Uterus (tissue), 4 donors: ENCODE results near the gene GLYATL1B. TPM values are rescaled to one million over a fixed set of nuclear protein-coding genes. Genes with fewer than 3 reads are reported as not detected.
"Not testable (repeated sequence)": the region's sequence is repeated elsewhere in the genome, so short reads cannot be mapped to it uniquely, and the experiment has no call there.

Source experiments
- DNase-seq, 2 donors: peaks; one replicate each; pipeline ENCODE4 v3.0.0-alpha.2; 2019 to 2020
- H3K27ac ChIP-seq, 2 donors: fragments of 200-600 bp; sonication (generic); 1 replicate in 1 of 2; 2 replicates in 1 of 2; pipeline ENCODE4 v1.5.1; 2016 to 2018
- H3K27me3 ChIP-seq, 2 donors: fragments of 200-600 bp; sonication (generic); one replicate each; pipeline ENCODE4 v1.5.1; 2018 to 2019; ENCODE audit warnings: control low read depth in 1 of 2
- H3K36me3 ChIP-seq, 2 donors: fragments of 200-600 bp; sonication (generic); one replicate each; pipeline ENCODE4 v1.5.1; 2019; ENCODE audit warnings: control low read depth in 1 of 2
- H3K4me1 ChIP-seq, 2 donors: fragments of 200-600 bp; sonication (generic); one replicate each; pipeline ENCODE4 v1.5.1; 2018 to 2019; ENCODE audit warnings: control low read depth in 1 of 2
- H3K4me3 ChIP-seq, 2 donors: fragments of 200-600 bp; sonication (generic); 1 replicate in 1 of 2; 2 replicates in 1 of 2; pipeline ENCODE4 v1.5.1; 2018 to 2019; ENCODE audit warnings: mild to moderate bottlenecking in 1 of 2
- H3K9me3 ChIP-seq, 2 donors: fragments of 200-600 bp; sonication (generic); one replicate each; pipeline ENCODE4 v1.5.1; 2019; ENCODE audit warnings: control low read depth in 1 of 2
- CTCF ChIP-seq, 4 experiments: fragments of 200-600 bp in 2 of 4; fragments of 450-650 bp in 2 of 4; sonication (generic) in 2 of 4; IDR thresholded peaks; one replicate each; pipeline ENCODE4 v1.5.1; 2016 to 2019; ENCODE audit warnings: antibody characterized with exemption in 4 of 4, mild to moderate bottlenecking in 2 of 4, moderate library complexity in 1 of 4
- POLR2A ChIP-seq, 2 donors: fragments of 450-650 bp; IDR thresholded peaks; one replicate each; pipeline ENCODE4 v1.6.1; 2016; ENCODE audit warnings: antibody characterized with exemption in 2 of 2, mild to moderate bottlenecking in 1 of 2, moderate library complexity in 1 of 2
- intact Hi-C: fragments of 100-400 bp; cut with DNase I; formaldehyde crosslinking; loops from one replicate; pipeline ENCODE4 v1.15.1; 2023; ENCODE audit warnings: low total_unique reads
- total RNA-seq, 4 donors: library from RNA; depleted of rRNA in 3 of 4; stranded (reverse); fragments of >200 nt in 3 of 4; gene quantifications; one replicate each; pipeline versions ENCODE4 v1.1.0 to v1.2.4, GENCODE V29; 2014 to 2023
- donor health status: DM: yes; HTN: yes; CAD: no.

The GLYATL1B gene
- total RNA-seq, 4 donors from 2014 or later = not detected

DNA sequence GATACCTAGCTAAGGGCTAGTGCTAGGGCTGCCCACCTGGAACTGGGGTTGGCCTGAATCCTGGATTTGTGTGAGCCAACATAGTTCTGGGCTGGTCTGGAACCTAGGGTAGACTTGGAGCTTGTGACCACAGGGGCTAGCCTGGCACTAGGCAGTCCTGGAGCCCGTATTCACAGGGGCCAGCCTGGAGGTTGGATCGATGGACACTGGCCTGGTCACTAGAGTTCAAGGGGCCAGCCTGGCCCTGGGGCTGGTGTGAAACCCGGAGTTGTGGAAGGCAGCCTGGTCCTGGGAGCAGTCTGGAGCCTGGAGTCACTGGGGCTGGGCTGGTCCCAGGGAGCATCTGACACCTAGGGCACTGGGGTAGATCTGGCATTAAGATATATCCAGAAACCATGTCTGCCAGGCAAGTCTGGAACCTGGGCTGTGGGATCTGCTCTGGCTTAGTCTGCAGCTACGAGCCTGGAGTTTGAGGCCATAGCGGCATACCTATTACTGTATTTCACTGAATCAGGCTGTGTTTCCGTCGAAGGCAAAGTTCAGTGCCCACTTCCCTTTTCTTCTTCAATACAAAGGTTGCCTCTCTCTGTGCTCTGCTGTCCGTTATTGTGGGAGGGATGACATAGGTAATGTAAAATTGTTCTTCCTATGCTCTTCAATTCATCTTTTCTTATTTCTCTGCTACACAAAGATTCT, 9.1 kb upstream of the GLYATL1B start:
- Histone ChIP-seq H3K27ac (no peak overlapping the region), H3K4me3 (no peak overlapping the region), H3K9me3 (no peaks in the 10 kb centered on the region), H3K36me3 (no peaks in the 10 kb centered on the region), H3K27me3 (no peaks in the 10 kb centered on the region), H3K4me1 (no peaks in the 10 kb centered on the region)
- no peak for DNase-seq
- intact Hi-C loops = no loop called here
- TF ChIP-seq POLR2A (IDR thresholded peaks at IDR 0.05) = no peak
- no peak for TF ChIP-seq CTCF (IDR thresholded peaks at IDR 0.05)

DNA sequence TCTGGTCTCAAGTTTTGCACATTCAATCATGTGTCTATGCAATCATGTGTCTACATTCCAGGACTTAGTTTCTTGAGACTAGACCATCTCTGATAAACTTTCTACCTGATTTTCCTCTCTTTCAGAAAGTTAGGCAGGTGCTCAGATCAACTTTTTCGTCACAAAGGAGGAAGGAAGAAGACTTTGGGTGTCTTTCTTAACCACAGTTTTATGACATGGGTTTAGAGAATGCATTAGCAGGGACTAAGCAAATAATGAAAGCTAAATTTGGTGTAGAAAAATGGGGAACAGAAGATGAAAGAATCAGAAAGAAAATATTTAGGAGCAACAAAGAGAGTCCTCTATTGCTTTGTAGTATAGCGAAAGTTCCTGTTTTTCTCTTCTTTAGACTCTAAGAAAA, 7.7 kb upstream of the GLYATL1B start:
- no peaks in the 10 kb centered on the region for H3K9me3 ChIP-seq

GRCh38 chr11:59079086-59079485, 7.0 kb upstream of the GLYATL1B start:
- H3K27ac ChIP-seq = no peak overlapping the region
- no peaks in the 10 kb centered on the region for H3K9me3 ChIP-seq
- DNase-seq = no peak
- no peaks in the 10 kb centered on the region for H3K27me3 ChIP-seq
- TF ChIP-seq POLR2A (IDR thresholded peaks at IDR 0.05) (no peak), CTCF (IDR thresholded peaks at IDR 0.05) (no peak)
- H3K4me1 ChIP-seq = no peaks in the 10 kb centered on the region
- no peaks in the 10 kb centered on the region for H3K36me3 ChIP-seq
- no peak overlapping the region for H3K4me3 ChIP-seq
- intact Hi-C loops = no loop called here

More for the DNA sequence above, 7.7 kb upstream of the GLYATL1B start:
- no peak overlapping the region for H3K4me3 ChIP-seq
- no peak for DNase-seq
- H3K36me3 ChIP-seq = no peaks in the 10 kb centered on the region
- intact Hi-C loops = no loop called here
- no peaks in the 10 kb centered on the region for H3K4me1 ChIP-seq
- no peaks in the 10 kb centered on the region for H3K27me3 ChIP-seq
- no peak overlapping the region for H3K27ac ChIP-seq
- TF ChIP-seq CTCF (IDR thresholded peaks at IDR 0.05) (no peak), POLR2A (IDR thresholded peaks at IDR 0.05) (no peak)

GRCh38 chr11:59080421-59080820, 5.7 kb upstream of the GLYATL1B start:
- H3K4me1 ChIP-seq, intact Hi-C loops, DNase-seq, H3K9me3 ChIP-seq, H3K4me3 ChIP-seq, H3K27me3 ChIP-seq, H3K36me3 ChIP-seq, H3K27ac ChIP-seq: not testable (repeated sequence)

DNA sequence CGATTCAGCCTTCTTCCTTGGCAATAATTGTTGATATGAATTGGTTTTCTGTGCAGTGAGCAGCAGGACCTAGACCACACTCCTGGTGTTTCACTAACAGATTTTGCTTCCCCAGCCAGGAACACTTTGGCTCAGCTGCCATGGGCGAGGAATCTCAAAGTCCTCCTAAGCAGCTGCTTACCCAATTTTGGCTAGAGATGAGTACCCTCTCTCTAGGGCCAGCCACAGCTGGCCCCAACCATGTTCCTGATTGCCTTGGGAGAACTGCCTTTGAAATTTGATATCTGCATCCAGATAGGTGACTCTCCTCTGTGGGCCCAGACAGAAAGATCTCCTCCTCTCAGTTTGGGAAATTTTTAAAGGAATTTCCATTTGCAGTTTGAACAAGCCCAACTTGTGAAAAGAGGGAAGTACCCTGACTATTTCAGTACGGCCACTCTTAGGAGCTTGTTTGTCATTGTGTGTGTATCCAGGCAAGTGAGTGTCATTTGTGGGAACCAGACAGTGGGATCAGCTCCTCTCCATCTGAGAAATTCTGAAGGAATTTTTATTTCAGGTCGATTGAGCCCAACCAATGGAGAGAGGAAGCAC, 4.6 kb upstream of the GLYATL1B start:
- H3K27ac ChIP-seq, H3K27me3 ChIP-seq, H3K4me3 ChIP-seq, H3K9me3 ChIP-seq, DNase-seq, H3K36me3 ChIP-seq, H3K4me1 ChIP-seq, intact Hi-C loops: not testable (repeated sequence)

- Histone ChIP-seq H3K27me3 (no peaks in the 10 kb centered on the region), H3K4me1 (no peaks in the 10 kb centered on the region), H3K4me3 (no peak overlapping the region), H3K27ac (no peak overlapping the region), H3K9me3 (no peaks in the 10 kb centered on the region), H3K36me3 (no peaks in the 10 kb centered on the region)
- intact Hi-C loops = no loop called here
- no peak for TF ChIP-seq CTCF (IDR thresholded peaks at IDR 0.05)
- TF ChIP-seq POLR2A (IDR thresholded peaks at IDR 0.05) = no peak
- DNase-seq = no peak
Measured at GRCh38 chr11:59088162-59088561, 2.1 kb downstream of the GLYATL1B start.

DNA sequence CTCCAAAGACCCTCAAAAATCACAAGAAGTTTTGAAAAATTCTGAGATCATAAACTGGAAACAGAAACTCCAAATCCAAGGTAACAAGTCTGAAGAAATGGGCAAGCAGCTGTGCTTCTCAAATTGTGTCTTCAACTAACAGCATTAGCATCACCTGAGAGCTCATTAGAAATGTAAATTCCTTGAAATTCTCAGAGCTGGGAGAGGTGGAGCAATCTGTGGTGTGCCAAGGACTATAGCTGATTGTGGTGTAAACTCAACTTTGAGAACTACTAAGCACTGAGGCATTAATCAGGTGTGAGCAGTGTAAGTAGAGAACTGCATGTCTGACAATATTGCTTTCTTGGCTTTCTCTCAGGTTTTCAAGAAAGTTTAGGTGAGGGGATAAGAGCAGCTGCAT, 7.5 kb downstream of the GLYATL1B start:
- H3K4me1 ChIP-seq, intact Hi-C loops, H3K9me3 ChIP-seq, H3K27ac ChIP-seq, H3K27me3 ChIP-seq, DNase-seq, H3K36me3 ChIP-seq, H3K4me3 ChIP-seq: not testable (repeated sequence)

DNA sequence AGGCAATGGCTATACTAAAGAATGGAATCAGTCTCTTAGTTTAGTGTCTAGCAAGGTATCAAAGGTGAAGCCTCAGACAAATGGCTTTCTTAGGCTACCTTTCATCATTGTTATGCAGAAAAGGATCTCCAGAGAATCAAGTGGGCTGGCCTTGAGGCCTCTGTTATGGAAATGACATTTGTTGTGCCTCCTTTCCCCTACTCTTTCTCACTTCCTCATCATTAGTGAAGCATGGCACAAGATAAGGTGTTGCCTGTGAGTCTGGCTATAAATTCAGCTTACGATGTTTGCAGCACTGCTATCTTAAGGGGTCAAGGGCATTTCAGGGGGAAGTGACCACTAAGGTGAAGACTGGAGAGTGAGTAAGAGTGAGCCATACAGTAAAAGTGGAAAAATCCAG, 9.1 kb downstream of the GLYATL1B start:
- DNase-seq, H3K9me3 ChIP-seq, intact Hi-C loops, H3K27ac ChIP-seq, H3K27me3 ChIP-seq, H3K36me3 ChIP-seq, H3K4me3 ChIP-seq, H3K4me1 ChIP-seq: not testable (repeated sequence)

GRCh38 chr11:59095972-59096575, 10.0 kb downstream of the GLYATL1B start:
- H3K4me3 ChIP-seq, intact Hi-C loops, H3K27ac ChIP-seq, H3K4me1 ChIP-seq, H3K27me3 ChIP-seq, H3K9me3 ChIP-seq, DNase-seq, H3K36me3 ChIP-seq: not testable (repeated sequence)
